Left lung (tissue), 10 donors: ENCODE measurements around the gene ANKRD28. TPM values are rescaled to one million over a fixed set of nuclear protein-coding genes. Genes with fewer than 3 reads are reported as not detected.

Experiments
- ATAC-seq: fragments of 200-7000 bp; cut with Tn5 transposase; one replicate; pipeline ENCODE4 v1.9.1; 2020; ENCODE audit warnings: moderate library complexity
- DNase-seq, 4 donors: peaks; one replicate each; pipeline ENCODE4 v3.0.0-alpha.2; 2013 to 2020
- H3K27ac ChIP-seq, 2 donors: fragments of 200-600 bp; sonication (generic) in 1 of 2; one replicate each; pipeline versions ENCODE4 v1.5.0 to v1.8.0; 2020 to 2021
- H3K27me3 ChIP-seq, 2 donors: fragments of 200-600 bp; sonication (generic) in 1 of 2; one replicate each; pipeline versions ENCODE4 v1.5.0 to v1.8.0; 2020 to 2021
- H3K36me3 ChIP-seq, 2 donors: fragments of 200-600 bp; sonication (generic) in 1 of 2; one replicate each; pipeline versions ENCODE4 v1.5.0 to v1.8.0; 2020 to 2021
- H3K4me1 ChIP-seq, 2 donors: fragments of 200-600 bp; one replicate each; pipeline ENCODE4 v1.8.0; 2021
- H3K4me3 ChIP-seq, 2 donors: fragments of 200-600 bp; sonication (generic) in 1 of 2; one replicate each; pipeline versions ENCODE4 v1.5.0 to v1.8.0; 2020 to 2021; ENCODE audit warnings: mild to moderate bottlenecking in 1 of 2
- H3K9me3 ChIP-seq, 2 donors: fragments of 200-600 bp; sonication (generic) in 1 of 2; one replicate each; pipeline versions ENCODE4 v1.5.0 to v1.8.0; 2020 to 2021
- intact Hi-C, 2 donors: fragments of 100-400 bp; cut with DNase I; formaldehyde crosslinking; loops; one replicate each; pipeline versions ENCODE4 v1.11.2 to v1.14.2; 2022
- polyA plus RNA-seq, 6 donors: library from polyadenylated mRNA; unstranded; fragments of 120-200 nt; gene quantifications; one replicate each; pipeline ENCODE4 v1.2.1, GENCODE V29; 2013; ENCODE audit not compliant: insufficient read length in 6 of 6
- total RNA-seq, 2 donors: library from RNA; stranded (reverse); fragmentation: NEBNext Ultra II Directional; extraction: Animal tissue kit (Norgen Biotek cat#: 25700); gene quantifications; one replicate each; pipeline ENCODE4 v1.2.1, GENCODE V29; 2021
- TF ChIP-seq, protein P1 (sequence below), 2 donors: fragments of 200-600 bp; sonication (generic) in 1 of 2; IDR thresholded peaks; one replicate each; pipeline versions ENCODE4 v1.5.0 to v1.8.0; 2021; ENCODE audit warnings: antibody characterized with exemption in 2 of 2
- donor health status: DM: no; HTN: yes; CAD: no.
- donor health status: DM: no; HTN: no; CAD: no.

The ANKRD28 gene
- total and polyA plus RNA-seq, 8 donors = 36.6 to 60.0 (median 47.2) TPM

- Histone ChIP-seq H3K4me1 (peaks cover 7 to 21% of the 10 kb centered on the region in 2 donors), H3K4me3 (no peak overlapping the region), H3K27me3 (no peaks in the 10 kb centered on the region), H3K27ac (peak overlapping the region; percentile 51 to 69), H3K36me3 (peaks cover 0 to 11% of the 10 kb centered on the region in 2 donors), H3K9me3 (no peaks in the 10 kb centered on the region)
- peak; percentile 96 for ATAC-seq
- TF ChIP-seq, protein P1, sequence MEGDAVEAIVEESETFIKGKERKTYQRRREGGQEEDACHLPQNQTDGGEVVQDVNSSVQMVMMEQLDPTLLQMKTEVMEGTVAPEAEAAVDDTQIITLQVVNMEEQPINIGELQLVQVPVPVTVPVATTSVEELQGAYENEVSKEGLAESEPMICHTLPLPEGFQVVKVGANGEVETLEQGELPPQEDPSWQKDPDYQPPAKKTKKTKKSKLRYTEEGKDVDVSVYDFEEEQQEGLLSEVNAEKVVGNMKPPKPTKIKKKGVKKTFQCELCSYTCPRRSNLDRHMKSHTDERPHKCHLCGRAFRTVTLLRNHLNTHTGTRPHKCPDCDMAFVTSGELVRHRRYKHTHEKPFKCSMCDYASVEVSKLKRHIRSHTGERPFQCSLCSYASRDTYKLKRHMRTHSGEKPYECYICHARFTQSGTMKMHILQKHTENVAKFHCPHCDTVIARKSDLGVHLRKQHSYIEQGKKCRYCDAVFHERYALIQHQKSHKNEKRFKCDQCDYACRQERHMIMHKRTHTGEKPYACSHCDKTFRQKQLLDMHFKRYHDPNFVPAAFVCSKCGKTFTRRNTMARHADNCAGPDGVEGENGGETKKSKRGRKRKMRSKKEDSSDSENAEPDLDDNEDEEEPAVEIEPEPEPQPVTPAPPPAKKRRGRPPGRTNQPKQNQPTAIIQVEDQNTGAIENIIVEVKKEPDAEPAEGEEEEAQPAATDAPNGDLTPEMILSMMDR (IDR thresholded peaks at IDR 0.05) = no peak
- intact Hi-C loops = no loop called here
- peak in 1 of 4 donors; percentile 41 for DNase-seq
These were observed 29.1 kb downstream of the ANKRD28 start for GRCh38 chr3:15768421-15769255.

DNA sequence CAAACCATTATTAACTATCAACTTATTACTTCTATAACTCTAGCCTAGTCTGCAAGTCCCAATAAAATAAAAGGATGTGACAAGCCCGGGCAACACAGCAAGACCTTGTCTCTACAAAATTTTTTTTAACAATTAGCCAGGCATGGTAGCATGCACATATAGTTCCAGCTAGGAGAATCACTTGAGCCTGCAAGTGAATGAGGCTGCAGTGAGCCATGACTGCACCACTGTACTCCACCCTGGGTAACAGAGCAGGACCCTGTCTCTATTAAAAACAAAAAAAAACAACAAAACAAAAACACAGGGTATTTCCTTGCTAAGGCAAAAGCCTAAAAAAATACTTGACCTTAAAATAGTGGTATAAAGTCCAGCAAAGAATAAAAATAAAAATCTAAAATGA lies 31.4 kb downstream of the ANKRD28 start:
- H3K9me3 ChIP-seq = no peaks in the 10 kb centered on the region
- H3K36me3 ChIP-seq = peaks cover 0 to 14% of the 10 kb centered on the region in 2 donors
- peaks cover 7 to 21% of the 10 kb centered on the region in 2 donors for H3K4me1 ChIP-seq
- no peak overlapping the region for H3K27ac ChIP-seq
- TF ChIP-seq, protein P1 (IDR thresholded peaks at IDR 0.05) = no peak
- H3K4me3 ChIP-seq = no peak overlapping the region
- intact Hi-C loops = no loop called here
- no peaks in the 10 kb centered on the region for H3K27me3 ChIP-seq
- ATAC-seq (no peak), DNase-seq (no peak)

GRCh38 chr3:15758295-15758694 lies 39.5 kb downstream of the ANKRD28 start:
- TF ChIP-seq, protein P1 (IDR thresholded peaks at IDR 0.05) = no peak
- Histone ChIP-seq H3K27ac (no peak overlapping the region), H3K36me3 (peaks cover 0 to 4% of the 10 kb centered on the region in 2 donors), H3K27me3 (no peaks in the 10 kb centered on the region), H3K4me3 (no peak overlapping the region), H3K4me1 (peaks cover 0 to 4% of the 10 kb centered on the region in 2 donors), H3K9me3 (no peaks in the 10 kb centered on the region)
- DNase-seq (no peak), ATAC-seq (no peak)
- intact Hi-C loops = no loop called here

DNA sequence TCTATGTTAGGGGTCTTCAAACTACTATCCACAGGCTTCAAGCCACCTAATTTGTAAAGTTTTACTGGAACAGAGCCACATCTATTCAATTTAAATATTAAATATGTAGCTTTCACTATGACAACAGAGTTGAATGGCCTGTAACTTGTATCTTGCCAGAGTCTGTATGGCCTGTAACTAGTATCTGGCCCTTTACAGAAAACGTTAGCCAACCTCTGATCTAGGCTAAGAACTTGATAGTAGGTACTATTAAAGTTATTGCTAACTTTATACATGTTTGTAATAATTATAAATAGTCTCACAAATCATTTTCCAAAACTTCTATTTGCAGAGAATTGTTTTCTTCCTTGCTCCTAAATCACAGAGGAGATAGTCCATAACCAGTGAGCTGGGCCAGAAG lies 40.0 kb downstream of the ANKRD28 start:
- ATAC-seq = no peak
- intact Hi-C loops = no loop called here
- H3K4me1 ChIP-seq = peaks cover 0 to 4% of the 10 kb centered on the region in 2 donors
- H3K36me3 ChIP-seq = peaks cover 0 to 4% of the 10 kb centered on the region in 2 donors
- no peaks in the 10 kb centered on the region for H3K27me3 ChIP-seq
- no peak for DNase-seq
- TF ChIP-seq, protein P1 (IDR thresholded peaks at IDR 0.05) = no peak
- H3K9me3 ChIP-seq = no peaks in the 10 kb centered on the region
- no peak overlapping the region for H3K4me3 ChIP-seq
- H3K27ac ChIP-seq = no peak overlapping the region

DNA sequence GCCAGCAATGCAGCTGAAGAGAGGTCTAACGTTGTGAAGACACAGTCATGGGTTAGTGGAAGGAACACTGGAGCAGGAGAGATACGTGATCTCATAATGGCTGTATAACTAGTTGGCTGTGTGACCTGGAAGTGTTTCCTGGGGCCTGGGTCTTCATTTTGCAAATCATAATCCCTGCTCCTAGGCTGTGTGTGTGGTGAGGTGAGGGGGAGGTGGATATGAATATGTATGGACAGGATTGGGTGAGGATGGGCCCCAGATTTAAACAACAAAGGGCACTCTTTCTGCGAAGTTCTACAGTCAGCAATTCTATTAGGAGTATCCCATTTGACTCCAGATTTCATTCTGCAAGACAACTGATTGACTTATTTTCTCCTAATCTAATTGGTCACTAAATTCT lies 41.3 kb downstream of the ANKRD28 start:
- TF ChIP-seq, protein P1 (IDR thresholded peaks at IDR 0.05) = no peak
- Histone ChIP-seq H3K9me3 (no peaks in the 10 kb centered on the region), H3K27ac (no peak overlapping the region), H3K36me3 (peaks cover 0 to 4% of the 10 kb centered on the region in 2 donors), H3K4me3 (no peak overlapping the region), H3K27me3 (no peaks in the 10 kb centered on the region), H3K4me1 (peaks cover 0 to 10% of the 10 kb centered on the region in 2 donors)
- DNase-seq (no peak), ATAC-seq (no peak)
- intact Hi-C loops = no loop called here
